Vagina (tissue), 2 donors: ENCODE measurements around the gene F2RL3. TPM values are rescaled to one million over a fixed set of nuclear protein-coding genes. Genes with fewer than 3 reads are reported as not detected.

Source experiments
- DNase-seq, 2 donors: peaks; one replicate each; pipeline ENCODE4 v3.0.0-alpha.2; 2017; ENCODE audit errors: extremely low spot score in 2 of 2
- H3K27ac ChIP-seq: fragments of 200-600 bp; sonication (generic); one replicate; pipeline ENCODE4 v1.5.1; 2019
- H3K27me3 ChIP-seq: fragments of 200-600 bp; sonication (generic); one replicate; pipeline ENCODE4 v1.5.1; 2019
- H3K36me3 ChIP-seq, 2 donors: fragments of 200-600 bp; sonication (generic); one replicate each; pipeline ENCODE4 v1.5.1; 2017 to 2019
- H3K4me1 ChIP-seq: fragments of 200-600 bp; sonication (generic); one replicate; pipeline ENCODE4 v1.5.1; 2019
- H3K4me3 ChIP-seq, 2 donors: fragments of 200-600 bp; sonication (generic); 1 replicate in 1 of 2; 2 replicates in 1 of 2; pipeline ENCODE4 v1.5.1; 2016 to 2019
- H3K9me3 ChIP-seq: fragments of 200-600 bp; sonication (generic); one replicate; pipeline ENCODE4 v1.5.1; 2019
- CTCF ChIP-seq, 3 experiments: fragments of 450-650 bp in 2 of 3; fragments of 200-600 bp in 1 of 3; sonication (generic) in 1 of 3; IDR thresholded peaks; one replicate each; pipeline ENCODE4 v1.5.1; 2017 to 2019; ENCODE audit warnings: antibody characterized with exemption in 3 of 3, mild to moderate bottlenecking in 2 of 3, moderate library complexity in 2 of 3
- POLR2A ChIP-seq, 2 donors: fragments of 450-650 bp; IDR thresholded peaks; one replicate each; pipeline ENCODE4 v1.6.1; 2017; ENCODE audit warnings: antibody characterized with exemption in 2 of 2, mild to moderate bottlenecking in 2 of 2, moderate library complexity in 2 of 2
- POLR2AphosphoS5 ChIP-seq, 2 donors: sonication (generic); formaldehyde crosslinking; IDR thresholded peaks; one replicate each; pipeline ENCODE4 v1.9.0; 2017; ENCODE audit warnings: antibody characterized with exemption in 2 of 2, mild to moderate bottlenecking in 2 of 2, low read depth in 1 of 2; ENCODE audit not compliant: insufficient read depth in 1 of 2
- intact Hi-C: fragments of 100-400 bp; cut with DNase I; formaldehyde crosslinking; loops from one replicate; pipeline ENCODE4 v1.15.1; 2023
- total RNA-seq: library from RNA; depleted of rRNA; stranded (reverse); fragments of >200 nt; gene quantifications from one replicate; pipeline ENCODE4 v1.2.3, GENCODE V29; 2016

The F2RL3 gene
- total RNA-seq, 1 donor from 2014 or later, result 8.3 TPM

DNA sequence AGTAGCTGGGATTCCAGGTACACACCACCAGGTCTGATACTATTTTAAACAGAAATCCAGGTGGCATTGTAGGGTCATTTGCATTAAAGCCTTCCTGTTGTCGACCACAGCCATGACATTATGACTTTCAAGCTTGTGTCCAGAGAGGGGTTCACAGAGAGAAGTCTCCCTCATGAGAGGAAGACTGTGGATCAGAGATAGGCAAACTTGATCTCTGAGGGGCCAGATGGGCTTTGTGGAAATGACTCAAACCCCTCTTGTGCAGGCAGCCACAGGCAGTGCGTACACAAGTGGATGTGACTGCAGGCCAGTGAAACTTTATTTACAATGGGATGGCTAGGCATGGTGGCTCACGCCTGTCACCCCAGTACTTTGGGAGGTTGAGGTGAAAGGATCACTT, 27.8 kb upstream of the F2RL3 start:
- Histone ChIP-seq H3K27me3 (no peaks in the 10 kb centered on the region), H3K27ac (no peak overlapping the region), H3K36me3 (peaks cover 0 to 52% of the 10 kb centered on the region in 2 donors), H3K9me3 (no peaks in the 10 kb centered on the region), H3K4me1 (no peaks in the 10 kb centered on the region), H3K4me3 (no peak overlapping the region)
- intact Hi-C loops, result no loop called here
- no peak for TF ChIP-seq POLR2AphosphoS5 (IDR thresholded peaks at IDR 0.05; ENCODE audit: insufficient read depth in 1 of 2, low read depth in 1 of 2)
- no peak for TF ChIP-seq CTCF (IDR thresholded peaks at IDR 0.05)
- no peak for TF ChIP-seq POLR2A (IDR thresholded peaks at IDR 0.05)
- DNase-seq, result no peak

- Histone ChIP-seq H3K27me3 (no peaks in the 10 kb centered on the region), H3K4me1 (no peaks in the 10 kb centered on the region), H3K9me3 (no peaks in the 10 kb centered on the region), H3K27ac (no peak overlapping the region), H3K36me3 (peaks cover 0 to 52% of the 10 kb centered on the region in 2 donors), H3K4me3 (no peak overlapping the region)
- intact Hi-C loops, result no loop called here
- DNase-seq, result no peak
- TF ChIP-seq CTCF (IDR thresholded peaks at IDR 0.05), result no peak
- no peak for TF ChIP-seq POLR2A (IDR thresholded peaks at IDR 0.05)
- TF ChIP-seq POLR2AphosphoS5 (IDR thresholded peaks at IDR 0.05; ENCODE audit: insufficient read depth in 1 of 2, low read depth in 1 of 2), result no peak
Observed at GRCh38 chr19:16861834-16862233, 27.0 kb upstream of the F2RL3 start.

DNA sequence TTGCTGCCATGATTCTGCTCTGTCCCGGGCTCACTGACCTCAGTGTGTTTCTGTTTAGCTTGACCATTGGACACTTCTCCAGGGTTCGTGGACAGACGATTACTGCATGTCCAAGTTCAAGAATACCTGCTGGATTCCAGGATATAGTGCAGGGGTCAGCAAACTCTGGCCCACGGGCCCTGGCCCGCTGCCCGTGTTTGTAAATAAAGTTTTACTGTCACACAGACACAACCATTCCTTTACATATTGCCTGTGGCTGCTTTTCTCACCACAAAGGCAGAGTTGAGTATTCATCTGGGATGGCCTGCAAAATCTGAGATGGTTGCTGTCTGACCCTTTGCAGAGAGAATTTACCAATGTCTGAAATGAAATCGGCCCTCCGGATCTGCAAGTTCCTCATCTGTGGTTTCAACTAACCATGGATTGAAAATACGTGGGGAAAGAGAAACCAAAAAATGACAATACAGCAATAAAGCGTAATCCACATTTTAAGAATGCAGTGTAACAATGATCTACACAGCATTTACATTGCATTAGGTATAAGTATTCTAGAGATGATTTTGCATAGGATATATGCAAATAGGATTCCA, 25.9 kb upstream of the F2RL3 start:
- no peak overlapping the region for H3K27ac ChIP-seq
- intact Hi-C loops, result no loop called here
- TF ChIP-seq POLR2AphosphoS5 (IDR thresholded peaks at IDR 0.05; ENCODE audit: insufficient read depth in 1 of 2, low read depth in 1 of 2) (no peak), POLR2A (IDR thresholded peaks at IDR 0.05) (no peak), CTCF (IDR thresholded peaks at IDR 0.05) (no peak)

DNA sequence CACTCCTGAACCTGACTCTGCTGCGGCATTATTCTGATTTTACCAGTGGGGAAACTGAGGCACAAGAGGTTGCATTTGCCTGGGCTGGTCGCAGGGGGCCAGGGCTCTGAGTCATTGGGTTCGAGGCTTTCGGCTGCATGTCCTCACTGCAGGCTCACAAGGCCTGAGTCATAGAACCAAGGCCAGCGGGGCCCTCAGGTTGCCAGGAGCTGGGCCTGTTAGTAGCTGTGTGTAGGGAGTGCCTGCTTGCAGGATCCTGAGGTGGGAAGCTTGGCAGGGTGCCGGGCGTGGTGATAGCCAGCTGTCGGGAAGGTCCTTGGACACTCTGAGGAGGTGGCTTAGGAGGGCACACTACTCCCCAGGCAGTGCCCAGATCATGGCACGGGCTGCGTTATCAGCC, 21.6 kb upstream of the F2RL3 start:
- TF ChIP-seq POLR2A (IDR thresholded peaks at IDR 0.05), result no peak
- no peak for TF ChIP-seq POLR2AphosphoS5 (IDR thresholded peaks at IDR 0.05; ENCODE audit: insufficient read depth in 1 of 2, low read depth in 1 of 2)
- TF ChIP-seq CTCF (IDR thresholded peaks at IDR 0.05), result no peak
- Histone ChIP-seq H3K36me3 (peaks cover 0 to 93% of the 10 kb centered on the region in 2 donors), H3K27ac (no peak overlapping the region), H3K4me1 (no peaks in the 10 kb centered on the region), H3K9me3 (no peaks in the 10 kb centered on the region), H3K27me3 (no peaks in the 10 kb centered on the region), H3K4me3 (no peak overlapping the region)
- intact Hi-C loops, result no loop called here
- no peak for DNase-seq

More for the DNA sequence above, 25.9 kb upstream of the F2RL3 start:
- H3K36me3 ChIP-seq, result peaks cover 0 to 58% of the 10 kb centered on the region in 2 donors
- H3K27me3 ChIP-seq, result no peaks in the 10 kb centered on the region
- H3K9me3 ChIP-seq, result no peaks in the 10 kb centered on the region
- no peak overlapping the region for H3K4me3 ChIP-seq
- no peak for DNase-seq
- H3K4me1 ChIP-seq, result no peaks in the 10 kb centered on the region

- no peaks in the 10 kb centered on the region for H3K9me3 ChIP-seq
- H3K36me3 ChIP-seq, result peaks cover 0 to 91% of the 10 kb centered on the region in 2 donors
- peaks cover 3% of the 10 kb centered on the region for H3K4me1 ChIP-seq
- no peak overlapping the region for H3K27ac ChIP-seq
- no peaks in the 10 kb centered on the region for H3K27me3 ChIP-seq
- no peak for TF ChIP-seq POLR2AphosphoS5 (IDR thresholded peaks at IDR 0.05; ENCODE audit: insufficient read depth in 1 of 2, low read depth in 1 of 2)
- TF ChIP-seq POLR2A (IDR thresholded peaks at IDR 0.05), result no peak
- no peak for TF ChIP-seq CTCF (IDR thresholded peaks at IDR 0.05)
- no peak overlapping the region for H3K4me3 ChIP-seq
- intact Hi-C loops, result no loop called here
- no peak for DNase-seq
Observed at GRCh38 chr19:16868423-16869130, 20.2 kb upstream of the F2RL3 start.
